Measurements from ENCODE around the gene MYOZ3. TPM values are rescaled to one million over a fixed set of nuclear protein-coding genes. Genes with fewer than 3 reads are reported as not detected.

The MYOZ3 gene
- total and polyA plus RNA-seq, 2 donors (not counting 1 experiment from before 2014, with no cell fraction given): 0.04 TPM; not detected in 1

- peaks cover 45 to 48% of the 10 kb centered on the region in 2 donors for H3K4me1 ChIP-seq (ENCODE audit: control insufficient read depth in 2 of 2, insufficient read depth in 2 of 2, low read length in 2 of 2)
- WGBS (ENCODE audit: insufficient coverage): 29% methylated on average over 7 of the region's 10 CpGs
- peak overlapping the region; percentile 91 for H3K27ac Mint-ChIP-seq
- intact Hi-C loops (cut with micrococcal nuclease): loop anchor here (1.0 to 10.0 kb wide), 3 partner anchors 31 to 171 kb away; no protein-coding TSS in a partner anchor
- peak overlapping the region; percentile 85 for H3K9ac ChIP-seq (ENCODE audit: low read length)
- peak overlapping the region; percentile 59 to 83 (median 75) for H3K4me3 ChIP-seq (ENCODE audit: control extremely low read depth in 1 of 5, extremely low read depth in 1 of 5, insufficient read depth in 1 of 5, low read depth in 2 of 5, low read length in 4 of 5)
- H3K27ac ChIP-seq (ENCODE audit: low read length in 2 of 2): peak overlapping the region; percentile 41 to 56
- TF ChIP-seq CTCF (IDR thresholded peaks at IDR 0.05) (no peak), EZH2 (IDR thresholded peaks at IDR 0.05; ENCODE audit: borderline replicate concordance, insufficient read depth, low read depth, low read length, poor library complexity, severe bottlenecking) (no peak)
- H3K9me3 ChIP-seq (ENCODE audit: control extremely low read depth in 1 of 3, control insufficient read depth in 2 of 3, insufficient read depth in 1 of 3, low read length in 2 of 3): no peaks in the 10 kb centered on the region
- H2AFZ ChIP-seq (ENCODE audit: insufficient read depth, low read depth, low read length, poor library complexity, severe bottlenecking): peak overlapping the region; percentile 55
- H3K4me3 Mint-ChIP-seq: peak overlapping the region; percentile 93
- ATAC-seq (ENCODE audit: low read depth) (peak; percentile 81), DNase-seq (peak; percentile 89)
- peaks cover 20% of the 10 kb centered on the region for H4K20me1 ChIP-seq (ENCODE audit: control insufficient read depth, insufficient read depth, low read length, poor library complexity, severe bottlenecking)
- no peaks in the 10 kb centered on the region for H3K9me3 Mint-ChIP-seq (ENCODE audit: insufficient read depth)
- H3K27me3 ChIP-seq (replicated peaks in 1 of 4; ENCODE audit: control extremely low read depth in 1 of 4, control insufficient read depth in 3 of 4, insufficient read depth in 4 of 4, low read length in 3 of 4): no peaks in the 10 kb centered on the region
- peak overlapping the region; percentile 97 for H3K4me2 ChIP-seq (replicated peaks; ENCODE audit: low read depth, low read length, poor library complexity, severe bottlenecking)
- no peaks in the 10 kb centered on the region for H3K27me3 Mint-ChIP-seq
- H3K4me1 Mint-ChIP-seq: peaks cover 55% of the 10 kb centered on the region
- H3K79me2 ChIP-seq (ENCODE audit: control insufficient read depth, insufficient read depth, low read length): peaks cover 54% of the 10 kb centered on the region
- POLR2A ChIA-PET: interaction anchor here (1.1 kb wide), 1 partner anchor 213 kb away, joined by 6 read pairs; the partner anchor contains the start of gene CD74
- H3K36me3 ChIP-seq (replicated peaks in 1 of 2; ENCODE audit: control extremely low read depth in 1 of 2, control insufficient read depth in 1 of 2, extremely low read depth in 1 of 2, insufficient read depth in 2 of 2, low read length in 1 of 2): peaks cover 0 to 13% of the 10 kb centered on the region in 2 experiments
- CTCF ChIA-PET: interaction anchor here (0.9 to 1.6 kb wide), 9 partner anchors 8 to 193 kb away, joined by 3 to 8 read pairs (median 3); no protein-coding TSS in a partner anchor
Observed at GRCh38 chr5:150625831-150626746, 35.0 kb upstream of the MYOZ3 start.

Measured in B cell (primary cell).